GM12892 (cell line): ENCODE data around the gene ARFGAP2.

ENCODE experiments used
- POLR2A ChIP-seq: IDR thresholded peaks from 2 replicates; pipeline ENCODE4 v1.6.1; 2011; ENCODE audit warnings: low read depth, low read length, control low read depth
- POLR2AphosphoS5 ChIP-seq: IDR thresholded peaks from 2 replicates; pipeline ENCODE4 v1.6.1; 2011; ENCODE audit warnings: low read depth, low read length, control low read depth
- TAF1 ChIP-seq: IDR thresholded peaks from 2 replicates; pipeline ENCODE4 v1.6.1; 2011; ENCODE audit warnings: low read depth, mild to moderate bottlenecking, control low read depth, low read length, borderline replicate concordance

DNA sequence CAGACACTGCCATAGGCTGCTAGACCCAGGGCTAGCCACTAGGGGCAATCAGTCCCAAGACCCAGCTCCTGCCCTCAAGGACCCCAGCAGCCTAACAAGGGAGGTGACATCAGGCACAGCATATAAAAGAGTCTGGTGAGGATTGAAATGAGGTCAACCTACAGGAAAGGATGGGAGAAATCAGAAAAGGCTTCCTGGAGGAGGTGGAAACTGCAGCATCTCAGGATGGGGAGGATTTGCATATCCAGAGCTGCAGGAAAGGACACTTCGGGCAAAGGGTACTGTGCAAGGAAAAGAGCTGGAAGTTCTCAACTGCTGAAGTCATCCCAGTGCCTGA is 2.9 kb upstream of the ARFGAP2 start:
- TF ChIP-seq POLR2AphosphoS5 (no peak), POLR2A (no peak), TAF1 (no peak)
